ENCODE measurements around the gene ARMH3.

The ARMH3 gene

GRCh38 chr10:101826852-101827434, 229.0 kb downstream of the ARMH3 start:
- DNase-seq: peak; percentile 22

GRCh38 chr10:101824736-101825135, 231.2 kb downstream of the ARMH3 start:
- no peak for DNase-seq

GRCh38 chr10:101818872-101819633, 236.9 kb downstream of the ARMH3 start:
- DNase-seq: no peak

DNA sequence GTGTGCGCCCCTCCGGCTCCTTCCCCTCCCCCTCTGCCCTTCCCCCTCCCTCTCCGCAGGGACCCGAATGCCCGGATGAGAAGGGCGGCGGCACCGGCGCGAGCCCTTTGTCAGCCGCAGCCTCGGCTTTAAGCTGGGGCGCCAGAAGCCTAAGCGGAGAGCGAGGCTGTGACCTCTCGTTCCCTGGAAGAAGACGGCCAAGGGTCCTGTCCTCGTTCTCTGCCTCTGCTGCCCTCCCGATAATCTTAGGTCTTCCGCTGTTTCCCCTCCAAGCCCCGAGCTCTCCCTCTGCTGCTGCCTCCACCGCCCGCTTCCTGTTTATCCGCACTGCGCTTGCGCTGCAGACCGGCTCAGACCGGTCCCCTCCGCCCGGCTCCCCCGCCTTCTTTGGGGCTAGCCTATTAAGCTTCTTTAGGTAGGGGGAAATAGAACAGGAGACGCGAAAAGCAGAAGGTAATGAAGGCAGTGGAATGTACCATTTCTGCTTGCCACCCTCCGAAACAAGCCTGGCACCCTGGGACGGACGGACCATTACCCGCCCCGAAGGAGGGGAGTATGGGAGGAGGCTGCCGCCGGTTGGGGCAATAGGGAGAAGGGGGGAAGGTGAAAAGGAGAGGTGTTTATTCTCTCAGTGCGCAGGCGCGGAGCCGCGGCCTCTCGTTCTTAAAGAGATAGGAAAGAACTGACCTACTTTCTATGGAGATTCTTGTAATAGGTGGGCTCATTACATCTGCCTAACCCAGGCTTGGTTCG, 237.7 kb downstream of the ARMH3 start, which contains the start of gene OGA:
Gene OGA (minus strand): TSS at position 326 of the 753 bp plus-strand sequence. CDS start 422 bp downstream, outside the sequence.
- peak; percentile 99 for DNase-seq

GRCh38 chr10:101817337-101818118, 238.4 kb downstream of the ARMH3 start:
- no peak for DNase-seq

- no peak for DNase-seq
Measured at GRCh38 chr10:101816913-101817336, 239.0 kb downstream of the ARMH3 start.

GRCh38 chr10:101816376-101816775, 239.6 kb downstream of the ARMH3 start:
- no peak for DNase-seq

- DNase-seq: no peak
Measured at GRCh38 chr10:101814466-101815071, 241.4 kb downstream of the ARMH3 start.

- DNase-seq: no peak
Measured at GRCh38 chr10:101812606-101813005, 243.4 kb downstream of the ARMH3 start.

DNA sequence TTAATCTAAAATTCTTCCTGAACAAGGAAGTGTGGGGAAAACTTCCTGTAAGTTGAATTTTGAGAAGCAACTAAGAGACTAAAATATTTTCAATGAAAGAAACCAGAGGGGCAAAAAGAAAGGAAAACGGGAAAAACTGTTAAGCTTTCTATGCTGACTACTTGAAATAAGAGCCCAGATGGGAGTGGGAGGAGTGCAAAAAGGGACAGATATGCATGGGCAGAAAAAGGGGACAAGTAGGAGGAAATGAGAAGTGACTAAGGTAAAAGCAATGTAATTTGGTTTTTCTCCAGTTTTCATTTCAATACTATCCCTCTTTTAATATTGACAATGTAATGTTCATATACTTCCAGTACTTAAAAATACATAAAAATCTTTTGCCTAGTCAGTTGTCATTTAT, 248.8 kb downstream of the ARMH3 start:
- no peak for DNase-seq

GRCh38 chr10:101803511-101803910, 252.5 kb downstream of the ARMH3 start:
- no peak for DNase-seq

DNA sequence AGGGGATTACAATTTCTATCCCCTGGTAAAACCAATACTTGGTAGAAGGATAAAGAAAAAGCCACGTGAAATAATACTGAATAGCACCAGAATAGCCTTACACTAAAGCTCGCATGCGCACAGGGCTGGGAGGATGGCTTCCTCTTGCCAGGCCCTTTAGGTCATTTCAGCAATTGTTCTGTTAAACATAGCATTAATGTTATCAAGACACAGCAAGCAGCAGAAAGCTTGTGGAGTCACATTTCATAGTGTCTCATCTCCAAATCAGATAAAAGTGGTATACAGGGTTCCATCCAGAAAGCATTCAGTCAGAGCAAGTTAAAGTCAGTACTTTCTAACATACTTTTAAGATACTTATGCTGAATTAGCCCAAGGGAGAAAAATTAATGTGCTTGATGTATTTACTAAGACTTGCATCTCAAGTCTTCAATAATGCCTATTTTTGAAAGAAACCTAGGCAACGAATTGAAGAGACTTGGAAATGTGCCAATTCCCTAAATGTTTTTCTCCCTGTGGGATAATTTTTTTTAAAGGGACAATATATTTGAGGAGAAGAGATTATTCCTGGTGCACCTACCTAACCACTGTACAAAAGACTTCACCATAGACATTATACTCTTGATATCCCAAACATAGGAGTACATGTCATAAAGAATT, 258.4 kb downstream of the ARMH3 start:
- no peak for DNase-seq

All from activated effector memory CD4-positive, alpha-beta T cell treated with anti-CD3 and anti-CD28 coated beads, Interleukin-2, amount 50 U/mL, for 16 hours (primary cell).